HUES64 (cell line): ENCODE results near the gene GPR12. TPM values are rescaled to one million over a fixed set of nuclear protein-coding genes. Genes with fewer than 3 reads are reported as not detected.

Experiments used
- H3K27ac ChIP-seq: 2 replicates; pipeline ENCODE4 v1.7.0; 2013; ENCODE audit warnings: low read depth, low read length, inconsistent platforms
- H3K27me3 ChIP-seq: 2 replicates; pipeline ENCODE4 v1.6.1; 2013; ENCODE audit warnings: mild to moderate bottlenecking, low read length; ENCODE audit not compliant: insufficient read depth
- H3K36me3 ChIP-seq: 2 replicates; pipeline ENCODE4 v1.6.1; 2013; ENCODE audit warnings: mild to moderate bottlenecking, low read length; ENCODE audit not compliant: insufficient read depth
- H3K4me1 ChIP-seq: 2 replicates; pipeline ENCODE4 v1.6.1; 2013; ENCODE audit warnings: mild to moderate bottlenecking, low read length, moderate library complexity; ENCODE audit not compliant: insufficient read depth
- H3K4me3 ChIP-seq: 2 replicates; pipeline ENCODE4 v1.5.1; 2013; ENCODE audit warnings: mild to moderate bottlenecking, low read length, moderate library complexity
- H3K9ac ChIP-seq: 2 replicates; pipeline ENCODE4 v1.6.1; 2013; ENCODE audit warnings: mild to moderate bottlenecking, low read depth, low read length
- H3K9me3 ChIP-seq: 2 replicates; pipeline ENCODE4 v1.6.1; 2013; ENCODE audit warnings: low read depth, low read length; ENCODE audit not compliant: insufficient read depth
- WGBS: fragments of 150-250, 120-280 bp; methylation state at CpG from one replicate; pipeline ENCODE4 v1.1.7; 2013; ENCODE audit warnings: missing lambda C conversion rate; 5-methylcytosine and 5-hydroxymethylcytosine counted together
- polyA plus RNA-seq, 2 experiments: library from polyadenylated mRNA; stranded (reverse); fragments of 50-300 nt; gene quantifications; one replicate each; pipeline ENCODE4 v1.2.3, GENCODE V29; 2013

The GPR12 gene
- not detected for polyA plus RNA-seq (2013, experiment 1 of 2)
- polyA plus RNA-seq (2013, experiment 2 of 2), result 0.06 TPM

GRCh38 chr13:26759907-26760831, at the start of gene GPR12:
TSS of gene GPR12 (minus strand) at chr13:26760786. CDS start at chr13:26759827, 959 bp downstream.
- no peak within 1 kb of the TSS for H3K27ac ChIP-seq
- H3K9ac ChIP-seq, result 0 out of 2 replicates have a peak within 1 kb of the TSS, but pooled peaks have one; percentile 22
- peak within 1 kb of the TSS; percentile 50 for H3K4me3 ChIP-seq
- H3K36me3 ChIP-seq, result no peaks in the 10 kb centered on the region
- H3K4me1 ChIP-seq, result peaks cover 4% of the 10 kb centered on the region; the same call in 1 of the 2 replicates
- H3K9me3 ChIP-seq, result no peaks in the 10 kb centered on the region
- H3K27me3 ChIP-seq, result peaks cover 83% of the 10 kb centered on the region
- 2% methylated on average over 87 of the region's 87 CpGs for WGBS

- Histone ChIP-seq H3K4me3 (no peak overlapping the region), H3K27me3 (no peaks in the 10 kb centered on the region), H3K36me3 (no peaks in the 10 kb centered on the region), H3K27ac (no peak overlapping the region), H3K4me1 (peaks cover 11% of the 10 kb centered on the region; the same call in 1 of the 2 replicates), H3K9ac (no peak overlapping the region), H3K9me3 (no peaks in the 10 kb centered on the region)
- WGBS, result 36% methylated on average over 2 of the region's 2 CpGs
Measured at GRCh38 chr13:26810095-26810494, 49.5 kb upstream of the GPR12 start.

GRCh38 chr13:26806891-26807290, 46.3 kb upstream of the GPR12 start:
- no peak overlapping the region for H3K4me3 ChIP-seq
- H3K4me1 ChIP-seq, result peaks cover 11% of the 10 kb centered on the region; the same call in 1 of the 2 replicates
- no peak overlapping the region for H3K27ac ChIP-seq
- no peak overlapping the region for H3K9ac ChIP-seq
- H3K9me3 ChIP-seq, result 0 out of 2 replicates have a peak, but pooled peaks cover 2% of the 10 kb centered on the region
- H3K36me3 ChIP-seq, result no peaks in the 10 kb centered on the region
- no peaks in the 10 kb centered on the region for H3K27me3 ChIP-seq

- Histone ChIP-seq H3K27ac (no peak overlapping the region), H3K4me1 (peaks cover 8% of the 10 kb centered on the region), H3K9me3 (no peaks in the 10 kb centered on the region), H3K9ac (no peak overlapping the region), H3K36me3 (no peaks in the 10 kb centered on the region), H3K4me3 (no peak overlapping the region), H3K27me3 (peaks cover 10% of the 10 kb centered on the region; the same call in 1 of the 2 replicates)
- WGBS, result 93% methylated on average over 3 of the region's 3 CpGs
Measured at GRCh38 chr13:26787961-26788360, 27.4 kb upstream of the GPR12 start.

- Histone ChIP-seq H3K9me3 (peaks cover 7% of the 10 kb centered on the region; the same call in 1 of the 2 replicates), H3K27me3 (peaks cover 10% of the 10 kb centered on the region; the same call in 1 of the 2 replicates), H3K4me1 (peaks cover 8% of the 10 kb centered on the region), H3K27ac (no peak overlapping the region), H3K36me3 (no peaks in the 10 kb centered on the region), H3K4me3 (no peak overlapping the region), H3K9ac (no peak overlapping the region)
- WGBS, result 92% methylated on average over 2 of the region's 2 CpGs
Measured at GRCh38 chr13:26786651-26787295, 26.2 kb upstream of the GPR12 start.

GRCh38 chr13:26785838-26786630, 25.4 kb upstream of the GPR12 start:
- Histone ChIP-seq H3K27ac (no peak overlapping the region), H3K9ac (no peak overlapping the region), H3K4me1 (peaks cover 8% of the 10 kb centered on the region), H3K9me3 (peaks cover 8% of the 10 kb centered on the region; the same call in 1 of the 2 replicates), H3K36me3 (no peaks in the 10 kb centered on the region), H3K27me3 (peaks cover 10% of the 10 kb centered on the region; the same call in 1 of the 2 replicates), H3K4me3 (peak overlapping the region; percentile 60)
- WGBS, result 37% methylated on average over 17 of the region's 17 CpGs

- H3K36me3 ChIP-seq, result no peaks in the 10 kb centered on the region
- peak overlapping the region; percentile 60 for H3K4me3 ChIP-seq
- peaks cover 8% of the 10 kb centered on the region; the same call in 1 of the 2 replicates for H3K9me3 ChIP-seq
- peaks cover 8% of the 10 kb centered on the region for H3K4me1 ChIP-seq
- peaks cover 10% of the 10 kb centered on the region; the same call in 1 of the 2 replicates for H3K27me3 ChIP-seq
- 36% methylated on average over 18 of the region's 18 CpGs for WGBS
- no peak overlapping the region for H3K9ac ChIP-seq
- no peak overlapping the region for H3K27ac ChIP-seq
Measured at GRCh38 chr13:26784704-26785639, 24.4 kb upstream of the GPR12 start.

- Histone ChIP-seq H3K4me1 (peaks cover 8% of the 10 kb centered on the region), H3K36me3 (no peaks in the 10 kb centered on the region), H3K4me3 (no peak overlapping the region), H3K9me3 (peaks cover 8% of the 10 kb centered on the region; the same call in 1 of the 2 replicates), H3K9ac (no peak overlapping the region), H3K27ac (no peak overlapping the region), H3K27me3 (peaks cover 6% of the 10 kb centered on the region; the same call in 1 of the 2 replicates)
- 94% methylated on average over 4 of the region's 4 CpGs for whole genome bisulfite sequencing
Measured at GRCh38 chr13:26780411-26780810, 19.8 kb upstream of the GPR12 start.

- H3K4me1 ChIP-seq, result no peaks in the 10 kb centered on the region
- H3K4me3 ChIP-seq, result no peak overlapping the region
- no peak overlapping the region for H3K27ac ChIP-seq
- 0 out of 2 replicates have a peak, but pooled peaks cover 3% of the 10 kb centered on the region for H3K27me3 ChIP-seq
- H3K9me3 ChIP-seq, result peaks cover 8% of the 10 kb centered on the region; the same call in 1 of the 2 replicates
- no peak overlapping the region for H3K9ac ChIP-seq
- 91% methylated on average over 4 of the region's 4 CpGs for WGBS
- H3K36me3 ChIP-seq, result no peaks in the 10 kb centered on the region
Measured at GRCh38 chr13:26779321-26779720, 18.7 kb upstream of the GPR12 start.

- WGBS, result 94% methylated on average over 5 of the region's 5 CpGs
- H3K36me3 ChIP-seq, result no peaks in the 10 kb centered on the region
- H3K9me3 ChIP-seq, result no peaks in the 10 kb centered on the region
- H3K27me3 ChIP-seq, result no peaks in the 10 kb centered on the region
- no peak overlapping the region for H3K27ac ChIP-seq
- H3K9ac ChIP-seq, result no peak overlapping the region
- H3K4me3 ChIP-seq, result no peak overlapping the region
- no peaks in the 10 kb centered on the region for H3K4me1 ChIP-seq
Measured at GRCh38 chr13:26772531-26772930, 11.9 kb upstream of the GPR12 start.
